Measurements from ENCODE around the gene AADACL4. TPM values are rescaled to one million over a fixed set of nuclear protein-coding genes. Genes with fewer than 3 reads are reported as not detected.

Gene AADACL4
- polyA plus RNA-seq, 6 donors from 2014 or later, result not detected

DNA sequence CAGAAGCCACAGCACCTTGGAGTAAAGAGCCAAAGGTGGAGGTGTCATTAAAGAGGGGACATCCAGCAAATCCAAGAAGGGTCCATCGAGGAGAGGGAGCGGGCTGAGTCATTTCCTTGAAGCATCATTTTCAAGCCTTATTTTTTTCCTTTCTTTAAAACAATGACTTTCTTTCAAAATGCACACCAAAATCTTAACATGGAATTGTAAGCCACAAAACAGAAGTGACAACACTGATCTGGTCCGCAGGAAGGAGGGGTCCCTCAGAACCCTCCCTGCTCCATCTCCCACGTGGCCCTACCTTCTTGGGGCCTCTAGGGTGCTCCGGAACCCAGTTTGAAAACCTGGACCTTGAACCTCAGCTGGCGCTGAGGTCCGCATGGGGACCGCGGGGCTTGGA lies 40.7 kb upstream of the AADACL4 start:
- peaks cover 0 to 7% (median 0%) of the 10 kb centered on the region in 3 donors for H3K4me1 Mint-ChIP-seq
- no peak overlapping the region for H3K4me3 Mint-ChIP-seq

DNA sequence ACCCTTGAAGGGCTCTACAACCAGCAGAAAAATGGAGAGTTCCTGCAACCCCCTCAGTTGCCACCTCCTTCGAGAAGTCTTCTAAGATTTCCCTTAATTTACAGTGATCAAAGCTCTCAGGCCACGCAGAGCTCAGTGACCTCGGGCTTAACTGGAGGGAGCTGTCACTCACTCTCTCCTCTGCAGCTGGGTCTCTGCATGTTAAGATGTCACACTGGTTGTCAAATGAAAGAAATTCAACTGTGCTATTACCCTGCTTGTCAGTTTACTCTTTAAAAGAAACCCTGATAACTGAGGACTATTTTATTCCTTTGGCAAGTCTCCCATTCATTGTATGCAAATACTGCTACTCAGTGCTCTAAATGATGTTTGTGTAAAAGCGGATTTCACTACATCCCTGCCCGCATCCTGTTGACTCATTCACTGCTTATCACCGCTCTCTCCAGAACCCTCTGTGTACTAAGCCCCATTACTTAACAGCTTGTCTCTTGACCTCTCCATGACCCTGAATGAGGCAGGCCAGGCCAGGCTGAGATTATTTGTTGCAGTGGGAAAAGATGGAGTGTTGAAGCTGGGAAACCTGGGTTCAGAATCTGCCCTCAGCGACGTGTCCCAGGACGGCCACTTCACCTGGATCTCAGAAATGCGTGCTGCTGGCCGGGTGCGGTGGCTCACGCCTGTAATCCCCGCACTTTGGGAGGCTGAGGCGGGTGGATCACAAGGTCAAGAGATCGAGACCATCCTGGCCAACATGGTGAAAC lies 39.6 kb upstream of the AADACL4 start:
- DNase-seq (no peak), ATAC-seq (ENCODE audit: low read depth in 2 of 2) (no peak)
- Mint-ChIP-seq H3K27me3 (peaks cover 0 to 6% (median 5%) of the 10 kb centered on the region in 3 donors), H3K4me1 (peaks cover 0 to 7% (median 0%) of the 10 kb centered on the region in 3 donors), H3K9me3 (peaks cover 0 to 4% (median 0%) of the 10 kb centered on the region in 7 donors), H3K27ac (peak overlapping the region in 1 of 6 donors; percentile 68), H3K4me3 (no peak overlapping the region), H3K36me3 (no peaks in the 10 kb centered on the region)

More for the DNA sequence above, 40.7 kb upstream of the AADACL4 start:
- DNase-seq, result no peak
- Mint-ChIP-seq H3K36me3 (no peaks in the 10 kb centered on the region), H3K27ac (no peak overlapping the region), H3K27me3 (peaks cover 0 to 6% (median 5%) of the 10 kb centered on the region in 3 donors), H3K9me3 (peaks cover 0 to 4% (median 0%) of the 10 kb centered on the region in 7 donors)
- ATAC-seq (ENCODE audit: low read depth in 2 of 2), result no peak

DNA sequence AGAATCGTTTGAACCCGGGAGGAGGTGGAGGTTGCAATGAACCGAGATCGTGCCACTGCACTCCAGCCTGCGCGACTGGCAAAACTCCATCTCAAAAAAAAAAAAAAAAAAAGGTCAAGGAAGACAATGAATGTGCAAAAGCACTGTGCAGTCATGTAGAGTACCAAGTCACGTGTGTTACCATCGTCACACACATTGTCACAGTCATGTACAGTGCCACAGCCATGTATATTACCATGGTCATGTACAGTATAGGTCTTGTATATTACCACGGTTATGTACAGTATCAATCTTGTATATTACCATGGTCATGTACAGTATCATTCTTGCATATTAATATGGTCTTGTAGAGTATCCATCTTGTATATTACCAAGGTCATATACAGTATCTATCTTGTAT lies 38.9 kb upstream of the AADACL4 start:
- ATAC-seq (ENCODE audit: low read depth in 2 of 2) (no peak), DNase-seq (no peak)
- peaks cover 0 to 4% (median 0%) of the 10 kb centered on the region in 7 donors for H3K9me3 Mint-ChIP-seq
- H3K27ac Mint-ChIP-seq, result no peak overlapping the region
- H3K27me3 Mint-ChIP-seq, result peaks cover 0 to 13% (median 5%) of the 10 kb centered on the region in 3 donors
- no peaks in the 10 kb centered on the region for H3K36me3 Mint-ChIP-seq
- H3K4me1 Mint-ChIP-seq, result peaks cover 0 to 7% (median 0%) of the 10 kb centered on the region in 3 donors
- H3K4me3 Mint-ChIP-seq, result no peak overlapping the region

DNA sequence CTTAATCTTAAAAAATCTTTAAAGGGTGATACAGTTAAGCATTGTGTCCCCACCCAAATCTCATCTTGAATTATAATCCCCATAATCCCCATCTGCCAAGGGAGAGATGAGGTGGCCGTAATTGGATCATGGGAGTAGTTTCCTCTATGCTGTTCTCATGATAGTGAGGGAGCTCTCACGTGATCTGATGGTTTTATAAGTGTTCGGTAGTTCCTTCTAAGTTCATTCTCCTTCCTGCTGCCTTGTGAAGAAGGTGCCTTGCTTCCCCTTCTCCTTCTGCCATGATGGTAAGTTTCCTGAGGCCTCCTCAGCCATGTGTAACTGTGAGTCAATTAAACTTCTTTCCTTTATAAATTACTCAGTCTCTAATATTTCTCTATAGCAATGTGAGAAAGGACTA lies 36.6 kb upstream of the AADACL4 start:
- H3K4me1 Mint-ChIP-seq, result no peaks in the 10 kb centered on the region
- no peak for ATAC-seq (ENCODE audit: low read depth in 2 of 2)

DNA sequence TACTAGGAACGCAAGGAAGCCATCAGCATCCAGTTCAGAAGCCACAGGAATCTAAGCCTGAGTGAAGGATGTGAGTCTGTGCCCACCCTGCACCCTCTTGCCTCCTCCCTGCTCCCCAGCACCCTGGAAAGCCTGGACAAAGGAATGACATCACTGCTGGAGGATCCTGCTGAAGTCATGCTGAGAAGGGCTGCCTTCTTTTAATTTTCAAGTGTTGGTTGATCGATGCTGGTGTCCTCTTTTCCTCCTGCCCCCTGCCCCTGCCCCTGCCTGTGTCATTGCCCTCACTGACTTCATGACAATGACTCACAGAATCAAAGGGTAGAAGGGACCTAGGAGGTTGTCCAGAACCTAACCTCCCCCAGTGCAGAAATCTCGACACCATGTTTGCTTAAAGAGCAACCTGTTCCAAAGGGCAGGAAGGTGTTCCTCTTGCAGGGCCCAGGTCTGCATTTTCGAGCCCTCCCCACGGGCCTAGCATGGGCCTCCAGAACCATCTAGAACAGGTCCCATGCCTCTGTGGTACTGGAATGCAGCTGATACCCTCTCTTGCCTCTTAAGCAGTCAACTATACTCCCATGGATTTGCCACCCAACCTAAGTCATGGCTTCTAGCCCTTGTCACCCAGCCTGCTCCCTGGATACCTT lies 35.5 kb upstream of the AADACL4 start:
- Mint-ChIP-seq H3K4me3 (no peak overlapping the region), H3K27me3 (peaks cover 6 to 36% (median 23%) of the 10 kb centered on the region in 3 donors), H3K27ac (no peak overlapping the region), H3K9me3 (peaks cover 0 to 4% (median 0%) of the 10 kb centered on the region in 7 donors), H3K36me3 (no peaks in the 10 kb centered on the region), H3K4me1 (no peaks in the 10 kb centered on the region)
- no peak for ATAC-seq (ENCODE audit: low read depth in 2 of 2)
- no peak for DNase-seq

More for the DNA sequence above, 36.6 kb upstream of the AADACL4 start:
- Mint-ChIP-seq H3K27ac (no peak overlapping the region), H3K27me3 (peaks cover 2 to 25% (median 12%) of the 10 kb centered on the region in 3 donors), H3K9me3 (peaks cover 0 to 4% (median 0%) of the 10 kb centered on the region in 7 donors), H3K36me3 (no peaks in the 10 kb centered on the region), H3K4me3 (no peak overlapping the region)
- DNase-seq, result no peak

DNA sequence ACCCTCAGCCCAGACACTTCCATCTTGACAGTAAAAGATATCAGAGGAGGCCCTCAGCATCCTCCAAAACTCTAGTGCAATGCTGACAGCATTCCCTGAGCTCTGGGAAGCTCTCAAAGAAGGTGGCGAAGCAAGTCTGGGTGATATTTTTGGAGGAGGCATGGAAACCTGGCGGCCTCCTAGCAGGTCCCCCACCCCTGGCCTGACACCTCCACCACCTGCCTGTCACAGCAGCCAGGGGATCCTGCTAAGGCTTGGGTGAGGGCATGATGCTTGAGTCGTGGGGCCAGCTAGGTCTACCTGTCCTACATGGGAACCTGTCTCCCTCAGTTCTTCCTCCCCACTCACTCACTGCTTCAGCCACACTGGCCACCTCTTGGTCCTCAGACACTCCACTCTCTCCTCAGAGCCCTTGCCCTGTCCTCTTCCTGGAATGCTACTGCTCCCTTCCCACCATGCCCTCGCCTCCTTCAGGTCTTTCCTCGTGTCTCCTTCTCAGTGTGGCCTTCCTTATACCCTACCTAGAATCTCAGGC lies 34.3 kb upstream of the AADACL4 start:
- no peak for DNase-seq
- peak overlapping the region in 1 of 6 donors; percentile 10 for H3K27ac Mint-ChIP-seq
- H3K9me3 Mint-ChIP-seq, result peaks cover 0 to 4% (median 0%) of the 10 kb centered on the region in 7 donors
- ATAC-seq (ENCODE audit: low read depth in 2 of 2), result no peak
- no peak overlapping the region for H3K4me3 Mint-ChIP-seq
- no peaks in the 10 kb centered on the region for H3K4me1 Mint-ChIP-seq
- peaks cover 6 to 40% (median 26%) of the 10 kb centered on the region in 3 donors for H3K27me3 Mint-ChIP-seq
- H3K36me3 Mint-ChIP-seq, result no peaks in the 10 kb centered on the region

DNA sequence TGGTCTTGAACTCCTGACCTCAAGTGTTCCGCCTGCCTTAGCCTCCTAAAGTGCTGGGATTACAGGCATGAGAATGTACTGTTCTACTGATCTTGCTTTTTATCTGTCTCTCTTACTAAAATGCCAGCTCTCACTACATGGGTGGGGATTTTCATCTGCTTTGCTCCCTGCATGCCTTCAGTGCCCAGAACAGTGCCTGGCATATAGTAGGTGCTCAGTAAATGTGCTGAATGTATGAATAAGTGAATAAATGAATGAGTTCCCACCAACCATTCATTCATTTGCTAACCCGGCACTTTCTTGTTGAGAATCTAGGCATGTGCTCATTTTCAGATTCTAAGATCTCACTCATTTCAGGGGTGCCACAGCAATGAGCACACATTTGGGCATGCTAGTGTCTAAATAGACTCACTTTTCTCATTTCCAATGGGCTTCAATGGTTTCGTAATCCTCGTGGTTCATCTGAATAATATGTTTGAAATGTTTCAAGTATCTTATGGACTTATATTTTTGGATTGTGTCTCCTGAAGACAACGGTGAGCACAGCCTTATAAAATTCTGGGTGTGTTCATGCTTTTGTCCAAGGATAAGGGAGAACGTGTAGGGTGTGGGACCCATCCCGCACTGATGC lies 33.5 kb upstream of the AADACL4 start:
- no peaks in the 10 kb centered on the region for H3K36me3 Mint-ChIP-seq
- H3K9me3 Mint-ChIP-seq, result peaks cover 0 to 4% (median 0%) of the 10 kb centered on the region in 7 donors
- no peak overlapping the region for H3K27ac Mint-ChIP-seq
- DNase-seq (no peak), ATAC-seq (ENCODE audit: low read depth in 2 of 2) (no peak)
- H3K4me1 Mint-ChIP-seq, result peaks cover 0 to 9% (median under 1%) of the 10 kb centered on the region in 3 donors
- no peak overlapping the region for H3K4me3 Mint-ChIP-seq
- H3K27me3 Mint-ChIP-seq, result peaks cover 6 to 49% (median 35%) of the 10 kb centered on the region in 3 donors

DNA sequence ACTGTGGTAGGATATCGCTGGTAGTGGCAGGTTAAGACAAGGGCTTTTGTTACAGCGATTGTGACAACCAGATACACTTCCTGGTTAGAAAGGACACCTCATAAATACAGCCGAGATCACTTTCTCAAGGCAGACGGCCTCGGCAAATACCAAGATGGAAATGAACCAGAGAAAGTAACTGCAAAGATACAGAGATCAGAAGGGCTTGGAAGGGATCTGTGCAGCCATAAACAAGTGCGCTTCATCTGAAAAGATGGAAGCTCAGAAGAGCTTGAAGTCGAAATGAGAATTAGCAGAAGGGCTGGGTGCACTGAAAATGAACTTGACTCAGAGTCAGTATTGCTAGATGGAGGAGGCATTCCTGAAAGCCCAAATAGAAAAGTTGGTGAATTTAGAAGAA lies 32.9 kb upstream of the AADACL4 start:
- no peak for ATAC-seq (ENCODE audit: low read depth in 2 of 2)
- no peak overlapping the region for H3K4me3 Mint-ChIP-seq

DNA sequence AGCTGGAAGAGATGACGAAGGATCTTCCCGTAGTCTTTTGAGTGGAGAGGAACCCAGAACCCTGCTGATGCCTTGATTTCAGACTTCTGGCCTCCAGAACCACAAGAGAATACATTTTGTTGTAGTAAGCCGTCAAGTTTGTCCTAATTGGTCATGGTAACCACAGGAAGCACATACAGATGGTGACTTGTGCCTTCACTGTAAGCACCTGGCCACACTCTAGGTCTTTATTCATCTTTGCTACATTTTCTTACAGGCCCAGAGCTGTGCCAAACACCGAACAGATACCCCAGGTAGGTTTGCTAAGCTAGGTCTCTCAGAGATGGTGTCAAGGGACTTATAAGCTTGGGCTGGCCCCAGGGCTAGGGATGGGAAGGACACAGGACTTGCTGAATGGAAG lies 30.7 kb upstream of the AADACL4 start:
- no peaks in the 10 kb centered on the region for H3K9me3 Mint-ChIP-seq
- no peak for ATAC-seq (ENCODE audit: low read depth in 2 of 2)
- H3K27ac Mint-ChIP-seq, result no peak overlapping the region
- no peaks in the 10 kb centered on the region for H3K36me3 Mint-ChIP-seq
- peaks cover 6 to 65% (median 60%) of the 10 kb centered on the region in 3 donors for H3K27me3 Mint-ChIP-seq
- H3K4me1 Mint-ChIP-seq, result peaks cover 18 to 28% (median 27%) of the 10 kb centered on the region in 3 donors
- no peak for DNase-seq
- H3K4me3 Mint-ChIP-seq, result peak overlapping the region in 1 of 8 donors; percentile 2

More for the DNA sequence above, 32.9 kb upstream of the AADACL4 start:
- DNase-seq, result no peak
- peaks cover 0 to 4% (median 0%) of the 10 kb centered on the region in 7 donors for H3K9me3 Mint-ChIP-seq
- no peak overlapping the region for H3K27ac Mint-ChIP-seq
- no peaks in the 10 kb centered on the region for H3K36me3 Mint-ChIP-seq
- peaks cover 5 to 14% (median 6%) of the 10 kb centered on the region in 3 donors for H3K4me1 Mint-ChIP-seq
- H3K27me3 Mint-ChIP-seq, result peaks cover 6 to 54% (median 40%) of the 10 kb centered on the region in 3 donors

DNA sequence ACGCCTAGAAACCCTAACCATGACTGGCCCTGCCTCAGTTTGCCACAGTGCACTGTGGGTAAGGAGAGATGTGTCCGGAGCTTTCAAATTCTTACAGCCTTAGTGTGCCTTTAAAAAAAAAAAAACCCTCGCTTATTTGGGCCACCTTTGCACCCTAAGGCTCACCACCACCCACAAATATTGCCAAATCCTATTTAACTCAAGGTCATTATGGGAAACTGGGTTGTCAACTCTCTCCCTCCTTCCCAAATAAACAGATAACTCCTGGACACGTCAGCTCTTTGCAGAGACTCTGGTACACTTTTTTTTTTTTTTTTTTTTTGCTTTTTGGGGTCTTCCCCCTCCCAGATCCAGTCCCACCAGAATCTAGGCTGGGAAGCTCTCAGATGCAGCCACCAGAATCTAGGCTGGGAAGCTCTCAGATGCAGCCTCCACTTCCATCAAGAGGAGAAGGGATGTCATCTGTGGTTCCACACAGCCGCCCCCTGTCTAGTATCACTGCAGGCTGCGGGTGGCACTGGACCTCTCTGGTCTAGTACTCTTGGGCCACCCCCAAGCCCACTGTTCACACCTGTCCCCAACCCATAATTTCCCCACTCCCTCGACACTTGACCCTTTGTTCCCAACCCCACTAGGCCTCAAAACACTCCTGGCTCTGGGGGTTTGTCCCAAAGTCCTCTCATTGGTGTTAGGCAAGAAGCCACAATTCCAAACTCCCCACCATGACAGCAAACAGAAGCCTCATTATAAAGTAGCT lies 29.3 kb upstream of the AADACL4 start:
- Mint-ChIP-seq H3K4me3 (peak overlapping the region in 2 of 8 donors; percentile 59 to 95), H3K27me3 (peaks cover 12 to 74% (median 74%) of the 10 kb centered on the region in 3 donors), H3K36me3 (no peaks in the 10 kb centered on the region), H3K4me1 (peaks cover 31 to 41% (median 40%) of the 10 kb centered on the region in 3 donors), H3K9me3 (no peaks in the 10 kb centered on the region), H3K27ac (no peak overlapping the region)
- ATAC-seq (ENCODE audit: low read depth in 2 of 2), result no peak
- no peak for DNase-seq

DNA sequence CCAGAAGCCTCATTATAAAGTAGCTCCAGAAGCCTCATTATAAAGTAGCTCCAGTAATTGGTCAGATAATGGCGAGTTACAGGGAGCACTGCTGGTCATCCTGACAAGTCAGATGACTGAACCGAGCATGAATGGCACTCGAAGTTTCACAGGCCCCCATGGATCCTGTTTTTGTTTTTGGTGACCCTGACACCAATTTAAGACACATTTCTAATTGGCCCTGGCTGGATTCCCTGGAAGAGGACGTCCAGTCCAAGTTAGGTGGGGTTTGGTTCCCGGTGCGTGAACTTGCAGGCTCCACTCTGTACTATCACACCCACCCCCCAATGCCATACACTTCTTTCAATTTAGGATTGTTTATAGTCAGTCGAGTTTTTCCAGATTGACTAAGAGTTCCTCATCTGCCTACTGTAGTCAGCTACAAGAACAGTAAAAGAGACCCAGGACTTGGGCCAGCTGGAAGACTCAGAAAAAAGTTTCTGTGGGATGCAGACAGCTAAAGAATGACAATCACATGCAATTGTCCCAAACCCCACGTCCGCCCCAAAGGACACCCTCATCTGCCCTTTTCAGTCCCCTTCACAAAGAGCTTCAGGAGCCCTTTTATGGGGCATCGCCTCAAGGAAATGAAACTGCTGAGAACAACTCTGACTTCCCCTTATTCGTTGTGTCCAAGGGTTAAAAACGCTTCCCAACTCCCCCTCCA lies 28.6 kb upstream of the AADACL4 start:
- Mint-ChIP-seq H3K36me3 (no peaks in the 10 kb centered on the region), H3K4me1 (peaks cover 35 to 47% (median 45%) of the 10 kb centered on the region in 3 donors), H3K27ac (peak overlapping the region in 1 of 6 donors; percentile 33)

More for the DNA sequence above, 28.6 kb upstream of the AADACL4 start:
- DNase-seq (no peak), ATAC-seq (ENCODE audit: low read depth in 2 of 2) (no peak)
- Mint-ChIP-seq H3K9me3 (no peaks in the 10 kb centered on the region), H3K4me3 (peak overlapping the region in 7 of 8 donors; percentile 21 to 95 (median 64)), H3K27me3 (peaks cover 15 to 80% (median 66%) of the 10 kb centered on the region in 3 donors)

Measured in naive B cell (primary cell).